ENCODE measurements around the gene PWWP2A.
"Not testable (repeated sequence)": the region's sequence is repeated elsewhere in the genome, so short reads cannot be mapped to it uniquely, and the experiment has no call there.

The PWWP2A gene

DNA sequence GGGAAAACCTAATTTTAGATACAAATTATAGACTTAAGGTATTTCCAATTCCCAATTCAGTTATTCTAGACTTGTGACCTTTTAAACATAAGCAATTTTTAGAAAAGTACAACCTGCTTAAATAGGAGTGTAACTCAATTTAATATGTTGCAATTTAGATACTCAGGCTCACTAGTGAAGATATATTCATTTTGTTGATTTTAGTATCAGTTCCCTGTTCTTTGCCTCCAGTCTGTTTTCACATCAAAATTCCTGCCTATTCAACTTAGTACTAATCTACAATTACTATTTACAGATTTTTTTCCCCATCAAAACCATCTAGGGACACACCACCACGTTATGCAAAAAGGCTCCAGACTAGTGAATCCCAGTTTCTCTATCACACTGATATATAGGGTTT lies 30.4 kb downstream of the PWWP2A start:
- no peak overlapping the region for H3K9ac ChIP-seq (ENCODE audit: low read length)
- no peaks in the 10 kb centered on the region for H3K27me3 ChIP-seq (ENCODE audit: control insufficient read depth in 1 of 2, insufficient read depth in 2 of 2, low read length in 2 of 2)
- no peaks in the 10 kb centered on the region for H3K9me3 ChIP-seq (ENCODE audit: low read length)
- H3K36me3 ChIP-seq (ENCODE audit: insufficient read depth, low read length): peaks cover 14% of the 10 kb centered on the region
- no peak overlapping the region for H3K27ac ChIP-seq (ENCODE audit: low read depth, low read length)
- H3K4me3 ChIP-seq (ENCODE audit: low read depth in 1 of 2, low read length in 2 of 2): no peak overlapping the region
- H3K4me1 ChIP-seq (ENCODE audit: insufficient read depth, low read length): no peaks in the 10 kb centered on the region

DNA sequence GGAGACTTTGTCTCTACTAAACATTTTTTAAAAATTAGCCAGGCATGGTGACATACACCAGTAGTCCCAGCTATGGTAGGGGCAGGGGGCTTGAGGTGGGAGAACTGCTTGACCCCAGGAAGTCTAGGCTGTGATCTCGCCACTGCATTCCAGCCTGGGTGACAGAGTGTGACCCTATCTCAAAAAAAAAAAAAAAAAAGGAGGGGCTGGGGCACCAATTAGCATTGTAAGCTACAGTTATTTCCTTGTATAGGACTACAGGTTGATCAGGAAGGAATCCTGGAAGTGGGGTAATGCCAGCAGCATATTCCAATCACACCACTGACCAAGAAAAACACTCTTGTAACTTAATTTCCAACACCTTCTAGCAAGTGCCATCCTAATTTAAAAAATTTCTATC lies 32.1 kb downstream of the PWWP2A start:
- Histone ChIP-seq H3K9ac (ENCODE audit: low read length) (no peak overlapping the region), H3K27ac (ENCODE audit: low read depth, low read length) (no peak overlapping the region), H3K36me3 (ENCODE audit: insufficient read depth, low read length) (no peaks in the 10 kb centered on the region), H3K4me1 (ENCODE audit: insufficient read depth, low read length) (peaks cover 13% of the 10 kb centered on the region), H3K27me3 (ENCODE audit: control insufficient read depth in 1 of 2, insufficient read depth in 2 of 2, low read length in 2 of 2) (no peaks in the 10 kb centered on the region), H3K4me3 (ENCODE audit: low read depth in 1 of 2, low read length in 2 of 2) (no peak overlapping the region), H3K9me3 (ENCODE audit: low read length) (no peaks in the 10 kb centered on the region)

DNA sequence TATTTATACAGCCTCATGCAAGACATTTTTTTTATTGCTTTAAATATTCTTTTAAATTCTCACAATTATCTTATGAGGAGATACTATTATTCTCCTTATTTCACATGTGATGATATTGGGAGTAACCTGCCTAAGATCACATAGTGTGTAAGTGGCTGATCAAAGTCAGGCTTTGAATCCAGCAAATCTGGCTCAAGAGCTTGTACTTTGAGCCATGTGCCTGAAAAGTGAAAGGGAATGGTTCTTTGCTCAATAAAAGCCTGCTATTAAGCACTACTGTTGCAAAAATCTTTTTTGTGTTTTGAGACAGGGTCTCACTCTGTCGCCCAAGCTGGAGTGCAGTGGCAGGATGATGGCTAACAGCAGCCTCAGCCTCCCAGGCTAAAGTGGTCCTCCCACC lies 35.1 kb downstream of the PWWP2A start:
- Histone ChIP-seq H3K27ac (ENCODE audit: low read depth, low read length) (no peak overlapping the region), H3K4me3 (ENCODE audit: low read depth in 1 of 2, low read length in 2 of 2) (no peak overlapping the region), H3K27me3 (ENCODE audit: control insufficient read depth in 1 of 2, insufficient read depth in 2 of 2, low read length in 2 of 2) (no peaks in the 10 kb centered on the region), H3K9ac (ENCODE audit: low read length) (no peak overlapping the region), H3K36me3 (ENCODE audit: insufficient read depth, low read length) (no peaks in the 10 kb centered on the region), H3K4me1 (ENCODE audit: insufficient read depth, low read length) (peaks cover 13% of the 10 kb centered on the region), H3K9me3 (ENCODE audit: low read length) (no peaks in the 10 kb centered on the region)

DNA sequence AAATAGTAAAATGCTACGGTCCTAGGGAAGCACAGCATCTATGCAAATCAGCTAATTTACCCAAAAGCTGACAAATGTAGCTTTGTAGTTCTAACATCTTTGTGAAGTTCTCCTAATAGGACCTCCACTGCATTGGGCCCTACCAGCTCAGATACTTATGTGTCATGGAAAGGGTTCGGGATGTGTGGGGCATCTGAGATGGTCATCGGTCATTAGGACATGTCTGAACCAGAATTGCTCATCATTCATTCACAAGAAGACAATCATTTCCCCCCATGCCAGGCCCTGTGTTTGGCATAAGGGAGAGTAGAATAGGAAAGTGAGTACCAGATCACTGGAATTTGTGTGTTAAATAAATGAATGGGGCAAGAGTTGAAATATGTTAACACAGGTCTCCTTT lies 35.7 kb downstream of the PWWP2A start:
- Histone ChIP-seq H3K27ac (ENCODE audit: low read depth, low read length) (no peak overlapping the region), H3K4me3 (ENCODE audit: low read depth in 1 of 2, low read length in 2 of 2) (no peak overlapping the region), H3K9ac (ENCODE audit: low read length) (no peak overlapping the region), H3K36me3 (ENCODE audit: insufficient read depth, low read length) (peaks cover 4% of the 10 kb centered on the region), H3K27me3 (ENCODE audit: control insufficient read depth in 1 of 2, insufficient read depth in 2 of 2, low read length in 2 of 2) (no peaks in the 10 kb centered on the region), H3K9me3 (ENCODE audit: low read length) (no peaks in the 10 kb centered on the region), H3K4me1 (ENCODE audit: insufficient read depth, low read length) (peaks cover 13% of the 10 kb centered on the region)

DNA sequence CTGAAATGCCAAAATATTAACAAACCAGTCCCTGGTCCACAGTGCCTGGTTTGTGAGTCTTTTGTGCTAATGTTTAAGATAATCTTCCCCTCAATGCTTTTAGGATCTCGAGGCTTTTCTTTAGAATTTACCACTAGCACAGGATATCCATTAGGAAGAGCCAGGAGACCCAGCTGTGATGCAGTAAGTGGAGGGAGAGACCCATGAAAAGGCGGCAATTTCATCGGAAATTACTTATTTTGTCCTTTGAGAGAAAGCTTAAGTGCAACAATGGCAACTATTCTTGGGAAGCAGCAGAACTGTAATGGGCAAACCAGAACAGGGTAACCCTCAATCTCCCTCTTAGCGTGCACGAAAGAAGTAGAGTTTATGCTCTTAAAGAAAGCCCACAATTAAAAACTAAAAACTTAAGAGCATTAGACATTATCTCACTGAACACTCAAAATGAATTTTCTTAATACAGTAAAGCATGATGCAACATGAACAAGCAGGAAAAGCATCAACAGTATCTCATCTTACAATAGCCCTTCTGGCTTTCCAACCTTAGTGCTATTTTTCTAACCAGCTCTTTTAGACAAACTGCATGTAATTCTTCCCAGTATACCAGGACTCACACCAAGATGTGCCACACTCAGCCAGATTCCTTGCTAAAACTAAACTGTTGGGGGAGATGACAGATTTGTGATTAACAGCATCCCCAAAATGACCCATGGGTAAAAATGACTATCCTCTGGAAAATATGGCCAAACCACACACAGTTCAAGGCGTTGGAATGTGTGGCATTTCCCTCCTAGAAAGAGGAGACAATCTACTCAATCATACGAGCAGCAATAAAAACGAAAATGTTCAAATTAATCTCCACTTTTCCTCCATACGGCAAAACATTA lies 36.4 kb downstream of the PWWP2A start:
- H3K27ac ChIP-seq (ENCODE audit: low read depth, low read length): no peak overlapping the region
- peaks cover 6% of the 10 kb centered on the region for H3K36me3 ChIP-seq (ENCODE audit: insufficient read depth, low read length)
- H3K27me3 ChIP-seq (ENCODE audit: control insufficient read depth in 1 of 2, insufficient read depth in 2 of 2, low read length in 2 of 2): no peaks in the 10 kb centered on the region
- H3K9me3 ChIP-seq (ENCODE audit: low read length): no peaks in the 10 kb centered on the region
- no peak overlapping the region for H3K9ac ChIP-seq (ENCODE audit: low read length)
- peaks cover 13% of the 10 kb centered on the region for H3K4me1 ChIP-seq (ENCODE audit: insufficient read depth, low read length)
- no peak overlapping the region for H3K4me3 ChIP-seq (ENCODE audit: low read depth in 1 of 2, low read length in 2 of 2)

DNA sequence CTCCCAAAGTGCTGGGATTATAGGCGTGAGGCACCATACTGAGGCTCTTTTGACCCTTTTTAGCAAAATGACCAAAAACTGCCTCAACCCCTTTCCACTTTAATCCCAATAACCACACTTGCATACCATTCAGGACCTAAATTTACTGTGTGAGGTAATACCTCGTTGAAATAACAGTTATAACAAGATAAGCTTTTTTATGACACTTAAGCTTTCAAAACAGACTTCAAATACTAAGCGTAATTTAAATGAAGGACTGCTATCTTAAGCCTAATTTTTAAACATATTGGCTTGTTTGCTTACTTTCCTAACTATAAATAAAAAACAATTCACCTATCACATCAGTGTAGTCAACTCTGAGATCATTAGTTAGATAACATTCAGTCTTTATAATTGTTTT lies 37.8 kb downstream of the PWWP2A start:
- H3K9ac ChIP-seq (ENCODE audit: low read length): no peak overlapping the region
- peaks cover 13% of the 10 kb centered on the region for H3K4me1 ChIP-seq (ENCODE audit: insufficient read depth, low read length)
- H3K27ac ChIP-seq (ENCODE audit: low read depth, low read length): no peak overlapping the region
- H3K27me3 ChIP-seq (ENCODE audit: control insufficient read depth in 1 of 2, insufficient read depth in 2 of 2, low read length in 2 of 2): no peaks in the 10 kb centered on the region
- H3K9me3 ChIP-seq (ENCODE audit: low read length): no peaks in the 10 kb centered on the region
- peaks cover 6% of the 10 kb centered on the region for H3K36me3 ChIP-seq (ENCODE audit: insufficient read depth, low read length)
- H3K4me3 ChIP-seq (ENCODE audit: low read depth in 1 of 2, low read length in 2 of 2): no peak overlapping the region

DNA sequence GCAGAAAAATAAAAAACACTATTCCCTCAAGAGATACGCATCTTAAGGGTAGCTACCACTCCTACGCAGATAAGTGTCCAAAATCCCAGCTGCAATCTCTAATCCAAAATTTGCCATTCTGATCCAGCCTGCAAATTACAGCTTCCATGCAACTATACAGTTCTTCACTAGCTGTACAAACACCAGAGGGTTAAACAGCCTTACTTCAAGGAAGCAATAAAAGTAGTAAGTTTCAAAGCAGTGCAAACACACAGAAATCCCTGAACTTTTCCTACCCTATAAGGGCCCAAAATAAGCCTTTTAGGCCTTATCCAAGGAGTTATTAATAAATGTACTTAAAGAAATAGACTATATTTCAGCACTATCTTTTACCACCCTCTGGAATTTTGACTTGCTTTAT lies 39.5 kb downstream of the PWWP2A start:
- Histone ChIP-seq H3K27ac (ENCODE audit: low read depth, low read length) (no peak overlapping the region), H3K27me3 (ENCODE audit: control insufficient read depth in 1 of 2, insufficient read depth in 2 of 2, low read length in 2 of 2) (no peaks in the 10 kb centered on the region), H3K36me3 (ENCODE audit: insufficient read depth, low read length) (peaks cover 6% of the 10 kb centered on the region), H3K9ac (ENCODE audit: low read length) (no peak overlapping the region), H3K4me1 (ENCODE audit: insufficient read depth, low read length) (peaks cover 13% of the 10 kb centered on the region), H3K4me3 (ENCODE audit: low read depth in 1 of 2, low read length in 2 of 2) (no peak overlapping the region), H3K9me3 (ENCODE audit: low read length) (no peaks in the 10 kb centered on the region)

DNA sequence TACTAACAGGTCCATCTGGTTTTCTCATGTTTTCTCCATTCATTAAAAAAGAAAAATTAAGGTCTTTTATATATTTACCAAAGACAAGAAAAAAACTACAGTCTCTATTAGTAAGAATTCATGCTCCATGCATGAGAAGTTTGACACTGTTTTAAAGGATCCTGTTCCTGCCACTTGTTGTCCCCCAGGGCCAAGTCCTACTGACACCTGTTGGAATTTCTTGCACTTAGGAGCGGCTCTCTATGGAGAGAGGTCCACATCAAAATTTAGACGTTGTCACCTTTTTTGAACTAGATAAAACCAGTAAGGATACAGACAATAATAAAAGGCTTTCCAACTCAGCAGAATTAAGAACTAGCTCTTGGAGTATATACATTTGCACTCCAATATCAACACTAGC lies 42.3 kb downstream of the PWWP2A start:
- Histone ChIP-seq H3K4me3 (ENCODE audit: low read depth in 1 of 2, low read length in 2 of 2) (no peak overlapping the region), H3K27ac (ENCODE audit: low read depth, low read length) (no peak overlapping the region), H3K27me3 (ENCODE audit: control insufficient read depth in 1 of 2, insufficient read depth in 2 of 2, low read length in 2 of 2) (no peaks in the 10 kb centered on the region), H3K9ac (ENCODE audit: low read length) (no peak overlapping the region), H3K9me3 (ENCODE audit: low read length) (no peaks in the 10 kb centered on the region), H3K4me1 (ENCODE audit: insufficient read depth, low read length) (no peaks in the 10 kb centered on the region), H3K36me3 (ENCODE audit: insufficient read depth, low read length) (peaks cover 6% of the 10 kb centered on the region)

DNA sequence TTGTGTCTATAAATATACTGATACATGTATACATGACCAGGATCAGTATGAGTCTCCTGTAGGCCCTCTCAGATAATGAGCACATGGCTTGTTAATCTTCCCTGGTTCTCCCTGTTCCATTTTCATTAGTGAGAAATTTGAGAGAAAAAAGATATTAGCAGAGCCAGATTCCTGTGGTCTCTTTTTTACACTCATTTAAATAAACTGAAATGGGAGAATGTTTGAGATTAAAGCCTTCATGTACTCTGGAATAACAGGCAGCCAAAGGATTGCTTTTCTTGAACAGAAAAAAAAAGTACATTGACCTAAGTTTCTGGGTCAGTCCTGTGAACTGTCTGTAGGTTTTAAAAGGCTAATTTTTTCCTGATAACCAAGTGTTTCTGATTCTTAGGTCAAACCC lies 44.2 kb downstream of the PWWP2A start:
- no peak overlapping the region for H3K9ac ChIP-seq (ENCODE audit: low read length)
- no peaks in the 10 kb centered on the region for H3K9me3 ChIP-seq (ENCODE audit: low read length)
- no peaks in the 10 kb centered on the region for H3K27me3 ChIP-seq (ENCODE audit: control insufficient read depth in 1 of 2, insufficient read depth in 2 of 2, low read length in 2 of 2)
- H3K4me3 ChIP-seq (ENCODE audit: low read depth in 1 of 2, low read length in 2 of 2): no peak overlapping the region
- no peak overlapping the region for H3K27ac ChIP-seq (ENCODE audit: low read depth, low read length)
- no peaks in the 10 kb centered on the region for H3K4me1 ChIP-seq (ENCODE audit: insufficient read depth, low read length)
- H3K36me3 ChIP-seq (ENCODE audit: insufficient read depth, low read length): peaks cover 6% of the 10 kb centered on the region

DNA sequence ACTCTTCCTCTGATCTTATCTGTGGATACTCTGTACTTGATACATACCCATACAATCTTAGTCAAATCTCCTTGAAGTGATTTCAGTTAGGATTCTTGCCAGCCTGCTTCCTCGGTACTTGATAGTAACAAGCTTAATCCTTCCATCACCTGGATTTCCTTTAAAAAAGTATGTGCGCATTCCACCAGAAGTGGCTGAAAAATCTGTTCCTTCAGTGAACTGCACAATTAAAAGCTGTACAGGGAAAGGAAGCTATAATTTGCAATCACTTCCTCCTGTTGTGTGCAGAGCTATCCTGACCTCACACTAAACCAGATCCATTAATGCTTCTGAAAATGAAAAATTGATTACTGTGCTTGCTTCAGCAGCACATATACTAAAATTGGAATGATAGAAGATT lies 47.3 kb downstream of the PWWP2A start:
- H3K4me3 ChIP-seq (ENCODE audit: low read depth in 1 of 2, low read length in 2 of 2): no peak overlapping the region

DNA sequence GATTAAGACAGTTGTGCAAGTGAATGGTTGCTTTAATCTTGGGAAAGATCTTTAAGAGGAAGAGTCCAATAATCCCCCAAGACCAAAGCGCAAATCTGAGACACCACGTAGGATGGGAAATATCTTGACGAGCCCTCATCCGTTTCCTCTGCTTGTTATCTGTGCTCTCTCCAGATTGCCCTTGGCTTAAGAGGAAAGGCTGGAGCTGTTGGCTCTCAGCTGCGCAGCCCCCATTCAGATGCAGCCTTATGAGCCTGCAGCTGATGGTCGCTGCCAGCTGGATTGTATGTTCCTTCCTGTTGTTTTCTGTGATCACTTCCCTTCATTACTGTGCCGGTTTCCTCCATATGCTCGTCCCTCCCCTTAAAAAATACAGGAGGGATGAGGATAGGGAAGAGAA lies 47.7 kb downstream of the PWWP2A start:
- Histone ChIP-seq H3K9me3 (ENCODE audit: low read length) (no peaks in the 10 kb centered on the region), H3K9ac (ENCODE audit: low read length) (no peak overlapping the region), H3K36me3 (ENCODE audit: insufficient read depth, low read length) (no peaks in the 10 kb centered on the region), H3K27ac (ENCODE audit: low read depth, low read length) (no peak overlapping the region), H3K27me3 (ENCODE audit: control insufficient read depth in 1 of 2, insufficient read depth in 2 of 2, low read length in 2 of 2) (no peaks in the 10 kb centered on the region), H3K4me1 (ENCODE audit: insufficient read depth, low read length) (no peaks in the 10 kb centered on the region), H3K4me3 (ENCODE audit: low read depth in 1 of 2, low read length in 2 of 2) (no peak overlapping the region)

More for the DNA sequence above, 47.3 kb downstream of the PWWP2A start:
- no peaks in the 10 kb centered on the region for H3K4me1 ChIP-seq (ENCODE audit: insufficient read depth, low read length)
- H3K36me3 ChIP-seq (ENCODE audit: insufficient read depth, low read length): no peaks in the 10 kb centered on the region
- H3K27me3 ChIP-seq (ENCODE audit: control insufficient read depth in 1 of 2, insufficient read depth in 2 of 2, low read length in 2 of 2): no peaks in the 10 kb centered on the region
- H3K9ac ChIP-seq (ENCODE audit: low read length): no peak overlapping the region
- H3K27ac ChIP-seq (ENCODE audit: low read depth, low read length): no peak overlapping the region
- H3K9me3 ChIP-seq (ENCODE audit: low read length): no peaks in the 10 kb centered on the region

DNA sequence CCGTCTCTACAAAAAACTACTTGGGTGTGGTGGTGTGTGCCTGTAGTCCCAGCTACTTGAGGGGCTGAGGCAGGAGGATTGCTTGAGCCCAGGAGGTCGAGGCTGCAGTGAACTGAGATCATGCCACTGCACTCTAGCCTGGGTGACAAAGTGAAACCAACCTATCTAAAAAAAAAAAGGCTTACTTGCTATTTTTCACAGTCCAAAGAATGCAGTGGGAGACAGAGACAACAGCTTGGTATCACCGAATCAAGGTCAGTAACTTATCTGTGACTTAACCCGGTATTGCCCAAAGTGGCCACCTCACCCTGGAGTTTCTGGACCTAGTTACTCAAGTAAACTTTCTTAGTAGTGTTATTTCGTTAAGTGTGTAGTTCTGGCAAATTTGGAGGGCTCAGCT lies 50.1 kb downstream of the PWWP2A start:
- peaks cover 16% of the 10 kb centered on the region for H3K36me3 ChIP-seq (ENCODE audit: insufficient read depth, low read length)
- not testable (repeated sequence) for H3K4me3 ChIP-seq (ENCODE audit: low read depth in 1 of 2, low read length in 2 of 2); H3K9me3 ChIP-seq (ENCODE audit: low read length); H3K27ac ChIP-seq (ENCODE audit: low read depth, low read length); H3K9ac ChIP-seq (ENCODE audit: low read length); H3K4me1 ChIP-seq (ENCODE audit: insufficient read depth, low read length); H3K27me3 ChIP-seq (ENCODE audit: control insufficient read depth in 1 of 2, insufficient read depth in 2 of 2, low read length in 2 of 2)

Measured in muscle layer of colon (tissue), 2 donors.